Amniotic stem cell (primary cell): ENCODE data around the gene SMAD7.
A peak's percentile ranks its signal among the peaks of the same experiment; 100 is the strongest.

Experiments
- DNase-seq: peaks from one replicate; lab custom pipeline; 2025; lab: John Stamatoyannopoulos, UW

Gene SMAD7

GRCh38 chr18:48929941-48930713 lies 20.6 kb downstream of the SMAD7 start:
- DNase-seq: peak; percentile 69

GRCh38 chr18:48929212-48929612 lies 21.6 kb downstream of the SMAD7 start:
- DNase-seq: no peak

GRCh38 chr18:48928787-48929186 lies 22.0 kb downstream of the SMAD7 start:
- DNase-seq: no peak

- no peak for DNase-seq
Measured at GRCh38 chr18:48927286-48928080, 23.3 kb downstream of the SMAD7 start.

- no peak for DNase-seq
Measured at GRCh38 chr18:48926420-48926857, 24.3 kb downstream of the SMAD7 start.

GRCh38 chr18:48925491-48925780 lies 25.3 kb downstream of the SMAD7 start:
- DNase-seq: no peak

- DNase-seq: no peak
Measured at GRCh38 chr18:48924630-48925490, 25.9 kb downstream of the SMAD7 start.

- no peak for DNase-seq
Measured at GRCh38 chr18:48923746-48924629, 26.8 kb downstream of the SMAD7 start.

- peak; percentile 69 for DNase-seq
Measured at GRCh38 chr18:48922801-48923730, 27.7 kb downstream of the SMAD7 start.

GRCh38 chr18:48922226-48922800 lies 28.5 kb downstream of the SMAD7 start:
- DNase-seq: no peak

- no peak for DNase-seq
Measured at GRCh38 chr18:48921305-48922225, 29.2 kb downstream of the SMAD7 start.

GRCh38 chr18:48920408-48921038 lies 30.2 kb downstream of the SMAD7 start:
- no peak for DNase-seq

GRCh38 chr18:48919547-48919946 lies 31.2 kb downstream of the SMAD7 start:
- DNase-seq: no peak

GRCh38 chr18:48918660-48919456 lies 31.9 kb downstream of the SMAD7 start:
- DNase-seq: no peak

GRCh38 chr18:48917579-48918517 lies 32.9 kb downstream of the SMAD7 start:
- no peak for DNase-seq

GRCh38 chr18:48915626-48916425 lies 34.9 kb downstream of the SMAD7 start:
- no peak for DNase-seq
